CD4-positive, alpha-beta T cell treated with Interleukin-15 for 1 hour (primary cell): ENCODE results near the gene PTPRM.
"Not testable (repeated sequence)": the region's sequence is repeated elsewhere in the genome, so short reads cannot be mapped to it uniquely, and the experiment has no call there.

Source experiments
- DNase-seq: peaks from one replicate; pipeline ENCODE4 v3.0.0-alpha.2; 2020

The PTPRM gene

DNA sequence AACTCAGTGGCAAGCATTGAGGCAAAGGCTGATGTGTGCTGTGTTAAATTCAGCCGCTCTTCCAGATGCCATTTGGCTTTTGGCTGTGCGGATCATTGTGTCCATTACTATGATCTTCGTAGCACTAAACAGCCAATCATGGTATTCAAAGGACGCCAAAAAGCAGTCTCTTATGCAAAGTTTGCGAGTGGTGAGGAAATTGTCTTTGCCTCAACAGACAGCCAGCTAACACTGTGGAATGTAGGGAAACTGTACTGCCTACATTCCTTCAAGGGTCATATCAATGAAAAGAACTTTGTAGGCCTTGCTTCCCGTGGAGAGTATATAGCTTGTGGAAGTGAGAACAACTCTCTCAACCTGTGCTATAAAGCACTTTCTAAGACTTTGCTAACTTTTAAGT is 846.6 kb downstream of the PTPRM start:
- DNase-seq: no peak

DNA sequence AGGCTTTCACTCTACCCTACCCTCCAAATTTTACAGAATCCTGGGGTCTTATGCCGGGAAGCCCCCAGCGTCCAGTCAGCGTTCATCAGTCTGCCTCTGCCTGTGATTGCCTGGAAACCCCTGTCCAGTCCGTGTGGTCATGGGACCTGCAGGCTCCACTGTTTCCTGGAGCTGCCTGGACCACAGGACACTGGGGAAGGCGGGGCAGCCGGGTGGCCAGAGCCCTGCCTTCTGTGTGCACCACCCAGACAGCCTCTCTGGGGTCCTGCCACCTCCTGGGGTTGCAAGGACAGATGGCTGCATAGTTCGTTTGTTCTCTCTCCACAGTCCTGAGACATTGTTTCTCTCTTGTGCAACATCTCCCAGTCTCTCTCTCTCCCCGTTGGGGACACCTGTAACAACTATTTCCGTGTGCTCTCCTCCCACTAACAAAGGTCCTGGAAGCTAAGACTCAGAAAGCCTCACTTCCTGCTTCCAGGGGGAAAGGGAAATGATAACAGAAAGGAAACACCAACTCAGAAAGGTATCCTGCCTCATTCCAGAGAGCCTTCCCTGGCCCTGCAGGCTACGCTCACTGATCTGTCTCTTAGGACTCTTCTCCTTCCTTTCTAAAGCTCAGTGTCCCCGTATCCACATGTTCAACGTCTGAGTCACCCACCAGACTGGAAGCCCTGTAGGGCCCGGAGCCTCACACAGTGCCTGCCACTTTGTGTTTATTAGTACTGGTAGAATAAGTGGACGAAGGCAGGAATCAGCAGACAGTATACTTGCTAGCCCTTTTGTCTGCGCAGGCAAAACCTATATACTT is 849.3 kb downstream of the PTPRM start:
- no peak for DNase-seq

DNA sequence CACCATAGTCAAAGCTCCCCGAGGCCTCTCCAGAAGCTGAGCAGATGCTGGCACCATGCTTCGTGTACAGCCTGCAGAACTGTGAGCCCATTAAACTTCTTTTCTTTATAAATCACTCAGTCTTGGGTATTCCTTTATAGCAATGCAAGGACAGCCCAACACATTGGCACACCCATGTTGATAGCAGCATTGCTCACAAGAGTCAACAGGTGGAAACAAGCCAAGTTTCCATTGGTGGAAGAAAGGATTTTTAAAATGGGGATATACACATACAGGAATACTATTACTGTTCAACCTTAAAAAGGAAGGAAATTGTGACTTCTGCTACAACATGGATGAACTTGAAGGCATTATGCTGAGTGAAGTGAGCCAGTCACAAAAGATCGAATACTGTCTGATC is 855.3 kb downstream of the PTPRM start:
- DNase-seq: no peak

DNA sequence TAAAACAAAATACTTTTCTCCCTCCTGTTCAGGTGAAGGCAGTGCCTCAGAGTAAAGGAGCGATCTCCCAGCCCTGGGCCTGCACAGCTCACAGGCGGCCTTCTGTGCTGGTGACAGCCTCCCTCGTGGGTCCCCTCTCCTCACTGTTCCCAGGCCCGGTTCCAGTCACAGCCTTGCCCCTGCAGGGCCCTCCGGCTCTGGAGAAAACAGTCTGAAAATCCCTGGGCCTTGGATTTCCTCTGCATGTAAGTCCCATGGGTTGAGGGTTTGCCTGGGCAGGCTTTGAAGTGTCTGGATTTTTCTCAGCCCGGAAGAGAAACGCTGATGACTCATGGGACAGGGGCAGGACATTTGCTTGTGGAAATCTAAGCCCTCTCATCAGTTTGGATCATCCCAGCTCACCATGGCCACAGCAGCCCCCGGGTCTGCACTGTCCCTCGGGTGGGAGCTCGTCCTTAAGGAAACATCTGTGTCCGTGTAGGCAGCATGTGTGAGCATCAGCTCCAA is 856.0 kb downstream of the PTPRM start:
- DNase-seq: no peak

DNA sequence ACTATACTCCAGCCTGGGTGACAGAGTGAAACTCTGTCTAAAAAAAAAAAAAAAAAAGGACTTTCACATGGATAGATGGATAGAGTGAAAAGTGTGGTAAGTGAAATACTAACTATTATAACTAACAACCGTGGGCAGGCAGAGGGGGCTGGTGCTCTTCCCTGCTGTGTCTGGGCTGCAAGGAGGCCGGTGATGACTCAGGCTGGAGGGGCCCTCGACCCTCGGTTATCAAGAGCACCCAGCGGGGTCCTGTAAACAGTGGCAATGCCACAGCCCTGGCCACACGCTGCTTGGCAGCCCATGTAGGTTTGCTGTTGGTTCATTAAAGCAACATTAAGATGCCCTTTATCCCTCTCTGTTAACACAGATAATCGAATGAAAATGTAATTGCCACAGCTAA is 857.4 kb downstream of the PTPRM start:
- no peak for DNase-seq

DNA sequence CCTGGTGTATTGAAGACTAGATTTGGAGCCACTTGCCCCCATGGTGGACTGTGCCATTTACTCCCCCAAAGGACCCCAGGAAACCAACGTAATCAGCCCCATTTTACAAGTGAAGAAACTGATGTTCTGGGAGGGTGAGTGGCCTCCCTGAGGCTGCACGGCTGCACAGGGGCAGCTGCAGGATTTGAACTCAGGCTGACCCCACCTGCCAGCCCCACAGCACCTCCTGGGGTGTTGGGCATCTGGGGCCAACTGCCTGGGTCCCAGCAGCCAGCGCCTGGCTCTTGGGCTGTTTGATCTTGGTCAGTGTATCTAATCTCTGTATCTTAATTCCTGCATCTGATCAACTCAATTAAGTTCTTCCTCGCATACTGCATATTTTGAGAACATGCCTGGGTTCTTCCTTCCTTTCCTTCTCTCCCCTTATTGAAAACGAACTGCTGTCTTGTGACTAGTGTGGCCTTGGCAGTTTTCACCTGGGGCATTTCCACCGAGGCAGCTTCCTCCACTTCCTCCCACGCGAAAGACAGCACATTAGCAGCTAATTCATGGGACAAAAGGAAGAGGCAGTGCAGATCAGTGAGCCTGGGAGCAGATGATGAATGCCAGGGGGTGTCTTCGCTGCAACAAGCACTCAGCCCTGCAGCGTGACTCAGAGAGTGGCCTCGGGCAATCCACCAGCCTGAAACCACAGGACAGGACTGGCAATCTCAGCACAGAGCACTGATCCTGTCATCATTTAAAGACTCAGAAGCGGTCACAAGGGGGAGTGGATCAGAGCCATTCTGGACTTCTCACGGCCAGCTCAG is 858.0 kb downstream of the PTPRM start:
- DNase-seq: no peak

DNA sequence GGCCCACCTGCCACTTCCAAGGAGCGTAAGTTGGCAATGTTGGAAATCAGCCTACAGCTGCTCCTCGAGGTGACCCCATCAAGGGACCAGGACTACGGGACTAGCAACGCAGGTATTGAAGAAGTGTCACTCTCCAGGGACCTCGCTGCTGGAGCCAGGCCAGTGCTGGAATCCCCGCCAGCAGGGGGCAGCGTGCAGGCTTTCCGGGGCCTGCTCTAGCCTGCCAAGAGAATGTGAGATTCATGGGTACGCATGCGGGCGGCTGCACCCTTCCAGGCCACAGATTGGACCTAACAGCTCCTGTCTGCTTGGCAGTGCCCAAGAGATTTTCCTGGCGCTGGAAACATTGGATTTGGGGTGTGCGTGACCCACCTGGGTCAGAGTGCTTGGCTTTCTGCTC is 859.3 kb downstream of the PTPRM start:
- no peak for DNase-seq

DNA sequence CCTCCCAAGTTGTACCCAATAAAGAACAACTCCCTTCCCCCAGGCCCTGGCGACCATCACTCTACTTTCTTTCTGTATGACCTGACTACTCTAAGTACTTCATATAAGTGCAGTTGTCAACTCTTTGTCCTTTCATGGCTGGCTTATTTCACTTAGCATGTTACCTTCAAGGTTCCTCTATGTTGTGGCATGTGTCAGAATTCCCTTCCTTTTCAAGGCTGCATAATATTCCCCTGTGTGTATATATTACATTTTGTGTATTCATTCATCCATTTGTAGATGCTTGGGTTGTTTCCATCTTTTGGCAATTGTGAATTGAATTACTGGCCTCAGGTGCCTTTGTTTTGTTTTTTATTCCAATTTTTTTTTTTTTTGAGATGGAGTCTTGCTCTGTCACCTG is 860.2 kb downstream of the PTPRM start:
- DNase-seq: no peak

DNA sequence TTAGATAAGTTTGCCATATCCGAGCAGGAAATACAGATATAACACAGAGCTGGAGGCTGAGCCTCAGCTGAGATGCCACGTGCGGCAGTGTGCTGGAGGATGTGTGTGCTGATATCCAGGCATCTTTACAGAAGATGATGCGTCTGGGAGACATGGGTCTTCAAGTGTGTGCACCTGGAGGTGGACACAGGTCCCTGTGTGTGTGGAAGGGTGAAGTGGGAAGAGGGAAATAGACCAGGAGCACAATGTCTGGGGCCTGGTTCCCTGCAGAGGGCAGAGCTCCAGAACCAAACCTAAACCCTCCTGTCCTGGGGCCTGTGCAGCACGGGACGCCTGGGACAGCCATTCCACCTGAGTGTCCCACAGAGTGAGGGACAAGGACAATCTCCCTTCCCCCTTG is 861.8 kb downstream of the PTPRM start:
- DNase-seq: no peak

DNA sequence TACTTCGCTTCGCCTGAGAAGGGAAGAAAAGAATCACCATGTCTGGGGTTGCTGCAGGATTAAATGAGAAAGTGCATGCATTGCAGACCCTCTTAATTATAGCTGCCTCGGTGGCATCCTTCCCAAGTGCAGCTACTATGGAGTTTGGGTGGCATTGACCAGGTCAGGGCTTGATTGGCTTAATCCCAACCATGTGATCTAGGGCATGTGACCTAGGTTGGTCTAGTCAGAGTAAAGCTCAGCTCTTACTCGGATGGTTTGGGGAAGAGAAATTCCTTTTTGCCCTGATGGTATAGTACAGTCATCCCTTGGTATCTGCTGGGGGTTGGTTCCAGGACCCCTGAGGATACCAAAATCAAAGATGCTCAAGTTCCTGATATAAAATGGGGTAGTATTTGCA is 863.9 kb downstream of the PTPRM start:
- no peak for DNase-seq

DNA sequence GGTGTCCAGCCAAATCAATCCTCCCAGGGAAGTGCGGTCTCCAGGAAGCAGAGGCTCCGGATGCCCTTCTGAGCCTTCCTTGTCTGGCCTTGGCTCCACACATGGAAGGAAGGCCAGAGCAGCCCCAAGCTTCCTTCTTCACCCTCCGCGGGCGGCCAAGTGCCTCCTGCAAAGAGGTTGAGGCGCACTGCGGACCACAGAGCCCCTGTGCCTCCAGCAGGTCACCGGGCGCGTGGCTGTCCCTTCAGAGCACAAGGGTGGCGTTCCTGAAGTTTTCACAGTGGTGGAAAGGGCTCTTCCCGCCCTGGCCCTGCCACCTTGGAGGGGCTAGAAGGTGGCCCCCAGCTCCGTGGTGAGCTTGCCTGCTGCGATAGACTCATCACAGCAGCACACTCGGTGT is 866.2 kb downstream of the PTPRM start:
- DNase-seq: no peak

DNA sequence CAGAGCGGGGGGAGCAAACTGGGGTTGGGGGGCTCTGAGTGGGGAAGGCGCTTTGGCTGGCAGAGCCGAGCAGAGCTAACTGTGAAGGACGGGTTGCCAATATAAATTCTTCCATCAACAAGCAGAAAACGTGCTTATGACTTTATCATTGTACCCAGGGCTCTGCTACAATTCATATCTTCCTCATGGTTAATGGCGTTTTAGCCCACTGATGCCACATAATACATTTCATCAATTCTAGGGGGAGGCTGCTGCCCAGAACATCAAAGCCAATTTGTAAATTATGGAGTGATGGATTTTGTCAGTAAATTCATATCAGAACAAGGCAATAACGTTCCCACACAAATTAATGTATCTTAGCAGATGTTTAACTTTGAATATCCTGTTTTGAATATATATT is 866.7 kb downstream of the PTPRM start:
- DNase-seq: no peak

DNA sequence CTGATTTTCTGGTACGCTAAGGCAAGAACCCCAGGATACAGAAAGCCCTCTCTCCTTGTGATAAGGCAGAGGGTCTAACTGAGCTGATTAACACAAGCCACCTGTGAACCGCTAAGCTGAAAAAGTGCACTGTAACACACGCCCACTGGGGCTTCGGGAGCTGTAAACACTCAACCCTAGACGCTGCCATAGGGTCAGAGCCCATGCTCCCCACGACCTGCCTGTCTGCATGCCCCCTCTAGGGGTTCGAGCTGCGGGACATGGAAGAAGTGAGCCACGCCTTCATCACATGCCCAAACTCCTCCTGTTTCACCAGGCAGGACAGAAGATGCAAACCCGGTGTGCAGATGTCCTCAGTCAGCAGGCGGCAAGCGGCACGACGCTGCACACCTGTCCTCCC is 868.3 kb downstream of the PTPRM start:
- no peak for DNase-seq

DNA sequence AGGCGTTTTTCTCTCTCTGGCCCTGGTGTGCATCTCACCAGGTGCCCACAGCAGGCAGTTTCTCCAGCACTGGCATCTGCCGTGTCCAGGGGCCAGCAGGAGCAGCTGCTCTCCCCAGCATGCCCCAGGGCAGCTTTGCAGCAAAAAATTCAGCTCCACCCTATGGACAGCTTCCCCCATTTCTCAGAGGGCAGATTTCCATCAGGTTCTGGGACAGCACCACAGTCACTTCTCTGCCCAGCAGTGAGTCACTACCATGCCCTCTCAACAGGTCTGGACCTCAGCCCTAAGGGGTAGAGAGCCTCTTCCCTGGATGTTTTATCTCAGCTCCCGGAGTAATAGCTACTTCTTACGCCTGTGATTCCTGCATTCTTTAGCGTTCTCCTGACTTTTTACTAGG is 871.9 kb downstream of the PTPRM start:
- DNase-seq: no peak

DNA sequence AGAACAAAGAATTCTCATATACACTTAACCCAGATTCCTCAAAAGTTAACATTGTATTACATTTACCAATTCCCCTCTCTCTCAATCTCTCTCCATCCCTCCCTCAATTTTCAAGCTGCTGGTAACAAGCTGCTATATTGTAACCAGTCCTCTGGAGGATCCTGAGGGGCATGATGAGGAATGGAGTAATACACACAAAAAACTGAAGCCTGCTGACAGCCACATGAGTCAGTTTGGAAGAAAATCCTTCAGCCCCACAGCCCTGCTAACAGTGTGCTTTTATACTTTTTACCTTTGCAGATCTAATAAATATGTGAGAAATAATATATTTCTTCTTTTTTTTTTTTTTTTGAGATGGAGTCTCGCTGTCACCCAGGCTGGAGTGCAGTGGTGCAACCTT is 876.4 kb downstream of the PTPRM start:
- DNase-seq: no peak

DNA sequence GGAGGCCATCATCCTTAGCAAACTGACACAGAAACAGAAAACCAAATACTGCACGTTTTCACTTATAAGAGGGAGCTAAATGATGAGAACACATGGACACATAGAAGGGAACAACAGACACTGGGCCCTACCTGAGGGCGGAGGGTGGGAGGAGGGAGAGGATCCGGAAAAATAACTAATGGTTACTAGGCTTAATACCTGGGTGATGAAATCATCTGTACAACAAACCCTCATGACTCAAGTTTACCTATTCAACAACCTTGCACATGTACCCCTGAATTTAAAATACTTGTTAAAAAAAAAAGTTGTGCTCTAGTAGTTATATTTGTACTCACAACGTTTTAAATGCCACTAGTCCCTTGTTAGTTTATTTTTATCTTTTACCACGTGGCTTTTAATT is 879.8 kb downstream of the PTPRM start:
- not testable (repeated sequence) for DNase-seq

DNA sequence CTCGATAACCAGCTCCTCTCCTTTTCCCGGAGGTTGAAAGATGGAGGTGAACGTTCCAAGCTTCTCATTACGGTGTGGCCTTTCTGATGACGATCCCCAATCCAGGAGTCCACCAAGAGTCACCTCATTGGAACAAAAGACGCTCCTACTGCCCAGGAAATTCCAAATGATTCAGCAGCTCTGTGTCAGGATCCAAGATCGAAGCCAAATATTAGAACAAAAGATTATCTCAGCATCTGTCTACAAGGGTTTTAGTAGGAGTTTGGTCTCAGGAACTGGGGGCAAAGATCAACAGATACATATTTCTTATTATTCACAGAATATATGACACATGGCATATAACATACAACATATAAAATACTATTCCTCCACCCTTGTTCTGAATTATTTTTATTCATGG is 881.0 kb downstream of the PTPRM start:
- no peak for DNase-seq

DNA sequence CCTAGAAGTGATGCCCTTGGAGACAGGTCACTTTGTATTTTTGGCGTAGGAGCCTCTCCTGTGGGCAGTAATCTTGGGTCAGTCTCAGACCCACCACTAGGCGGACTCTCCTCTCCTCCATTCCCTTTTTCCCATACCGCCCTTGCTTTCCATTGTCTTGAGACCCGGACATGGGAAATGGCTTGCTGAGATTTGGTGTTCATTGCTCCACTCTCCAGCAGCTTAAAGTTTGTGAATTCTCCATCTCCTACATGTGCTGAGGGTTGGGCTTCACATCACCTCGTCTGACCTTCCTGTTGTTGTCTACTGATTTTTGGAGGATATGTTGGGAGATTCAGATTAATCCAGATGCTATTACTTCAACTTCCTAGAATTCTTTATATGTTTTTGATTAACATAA is 882.9 kb downstream of the PTPRM start:
- no peak for DNase-seq

DNA sequence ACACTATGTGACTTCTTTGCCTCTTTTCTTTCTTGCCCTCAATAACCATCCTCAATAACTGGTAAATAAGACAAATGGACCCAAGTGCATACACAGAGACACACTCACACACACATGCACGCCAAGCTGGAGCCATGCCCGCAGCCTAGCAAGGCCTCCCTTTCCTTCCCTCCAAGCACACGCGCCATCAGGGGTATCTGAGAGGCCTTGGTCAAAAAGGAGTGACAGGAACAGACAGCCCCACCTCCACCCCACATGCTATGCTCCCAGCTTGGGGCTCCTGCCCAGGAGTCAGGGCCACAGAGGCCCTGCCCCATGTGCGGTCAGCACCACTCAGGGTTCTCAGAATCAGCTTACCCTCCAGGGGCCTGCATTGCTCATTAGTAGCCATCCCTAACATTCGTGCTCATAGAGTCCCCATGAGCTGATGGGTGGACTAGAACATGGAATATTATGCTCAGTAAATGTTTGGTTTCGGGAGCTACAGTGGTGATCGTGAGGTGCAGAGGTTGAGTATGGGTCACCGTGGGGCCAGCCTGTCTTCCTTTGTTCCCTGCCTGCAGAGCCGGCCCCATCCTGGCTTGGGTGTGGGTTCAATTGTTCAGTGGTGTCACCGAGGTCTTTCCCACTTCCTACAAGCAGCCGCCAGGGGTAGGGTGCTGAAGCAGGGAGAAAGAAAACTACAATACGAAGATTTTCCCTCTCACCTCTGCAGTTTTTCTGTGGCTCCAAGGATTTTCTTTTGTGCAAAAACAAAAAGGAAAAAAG is 884.0 kb downstream of the PTPRM start:
- DNase-seq: no peak

DNA sequence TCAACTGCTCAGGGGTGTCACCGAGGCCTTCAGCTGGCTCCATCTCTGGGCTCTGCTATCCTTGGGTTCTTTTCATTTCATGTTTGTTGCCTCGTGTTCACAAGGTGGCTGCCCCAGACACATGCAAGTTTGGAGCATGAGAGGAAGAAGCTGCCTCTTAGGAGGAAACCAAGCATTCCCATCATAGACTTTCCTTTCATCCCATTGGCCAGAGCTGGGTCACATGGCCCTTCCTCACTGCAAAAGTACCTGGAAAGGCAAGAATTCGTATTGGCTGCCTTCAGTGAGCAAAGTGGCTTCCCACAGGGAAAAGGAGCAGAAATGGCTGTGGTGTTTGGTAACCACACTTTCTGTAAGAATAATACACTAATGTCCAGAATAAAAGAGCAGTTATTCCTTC is 886.4 kb downstream of the PTPRM start:
- DNase-seq: no peak

DNA sequence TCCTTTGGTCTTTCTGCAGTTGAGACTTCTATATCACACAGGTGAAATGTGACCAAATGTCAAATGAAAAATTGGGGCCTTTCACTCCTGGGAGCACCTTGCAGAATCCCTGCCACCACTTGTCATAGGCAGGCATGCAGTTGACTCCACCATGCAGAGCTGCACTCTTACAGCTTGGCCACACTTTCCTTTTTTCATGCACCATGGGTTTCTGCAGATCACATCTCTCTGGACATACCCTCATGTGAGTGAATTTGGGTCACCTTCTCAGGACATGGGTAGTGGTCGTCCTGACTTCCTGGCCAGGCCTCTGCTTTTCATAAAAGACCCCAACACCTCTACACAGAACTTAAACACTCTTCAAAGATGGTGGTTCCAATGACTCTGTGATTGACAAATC is 887.0 kb downstream of the PTPRM start:
- DNase-seq: no peak

DNA sequence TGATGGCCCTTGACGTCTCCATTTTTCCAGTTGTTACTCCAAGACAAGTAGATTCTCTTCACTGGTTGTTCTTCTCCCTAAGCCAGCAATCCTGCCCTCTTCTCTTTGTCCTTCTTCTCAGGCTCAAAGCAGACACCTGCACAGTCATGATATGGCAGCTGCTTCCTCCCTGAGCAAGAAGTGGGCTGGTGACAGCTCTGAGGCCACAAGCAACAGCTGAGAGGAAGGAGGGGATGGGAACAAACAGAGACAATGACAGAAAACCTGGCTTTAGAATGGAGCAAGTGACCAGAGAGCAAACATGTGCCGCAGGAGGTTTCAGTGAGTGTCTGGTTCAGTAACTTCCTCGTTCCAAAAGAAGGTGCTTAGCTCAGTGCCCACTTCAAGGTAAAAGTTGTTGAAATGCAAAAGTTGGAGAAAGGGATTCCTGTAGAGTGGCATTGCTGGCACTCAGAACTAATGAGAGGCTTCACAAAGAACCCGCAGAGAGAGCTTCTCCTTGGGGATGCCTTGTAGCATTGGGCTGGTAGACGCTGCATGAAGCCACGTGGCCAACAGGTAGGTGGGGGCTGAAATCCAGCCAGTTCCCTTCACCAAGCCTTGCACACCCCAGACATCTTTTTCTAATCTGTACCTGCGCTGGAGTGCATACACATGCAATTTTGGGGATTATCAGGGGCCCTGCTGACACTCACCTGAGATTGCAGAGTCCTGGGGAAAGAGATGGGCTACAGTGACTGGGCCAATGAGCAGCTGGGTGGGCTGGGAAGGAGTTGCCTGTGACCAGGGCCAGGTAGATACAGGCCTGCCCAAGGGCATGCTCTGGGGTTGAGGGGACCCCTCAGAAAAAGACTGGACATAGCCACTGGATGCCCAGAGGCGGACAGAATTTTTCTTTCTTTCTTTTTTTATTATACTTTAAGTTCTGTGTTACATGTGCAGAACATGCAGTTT is 888.8 kb downstream of the PTPRM start:
- DNase-seq: no peak
